Measurements from ENCODE around the gene TET1. TPM values are rescaled to one million over a fixed set of nuclear protein-coding genes. Genes with fewer than 3 reads are reported as not detected.
"Not testable (repeated sequence)": the region's sequence is repeated elsewhere in the genome, so short reads cannot be mapped to it uniquely, and the experiment has no call there.

The TET1 gene
- total RNA-seq, 1 experiment from 2014 or later: 3.0 TPM

GRCh38 chr10:68606918-68607317, 46.8 kb downstream of the TET1 start:
- no TSS peak for BruUV-seq (replicated peaks)
- Histone ChIP-seq H3K27ac (ENCODE audit: low read length) (no peak overlapping the region), H3K79me2 (ENCODE audit: low read length) (peaks cover 3% of the 10 kb centered on the region; the same call in 1 of the 2 replicates), H3K4me3 (ENCODE audit: low read length) (no peak overlapping the region), H3K9me2 (replicated peaks; ENCODE audit: low read length) (no peaks in the 10 kb centered on the region), H3K4me1 (ENCODE audit: insufficient read depth, low read length) (peaks cover 12% of the 10 kb centered on the region), H3F3A (ENCODE audit: low read length, unreplicated experiment) (no peaks in the 10 kb centered on the region), H3K36me3 (ENCODE audit: low read depth, low read length) (no peaks in the 10 kb centered on the region), H3K4me2 (ENCODE audit: low read length) (no peak overlapping the region), H4K20me1 (ENCODE audit: low read length) (no peaks in the 10 kb centered on the region), H3K9me3 (ENCODE audit: low read length) (no peaks in the 10 kb centered on the region), H2AFZ (ENCODE audit: low read length) (no peak overlapping the region), H3K9ac (ENCODE audit: low read length) (no peak overlapping the region), H3K27me3 (ENCODE audit: low read length) (no peaks in the 10 kb centered on the region)
- POLR2A ChIA-PET (ENCODE audit: unreplicated experiment): no interaction called here
- DNase-seq: no peak
- no peak for ATAC-seq
- TF ChIP-seq EZH2 (IDR thresholded peaks at IDR 0.05; ENCODE audit: low read length, unreplicated experiment) (no peak), CTCF (conservative IDR thresholded peaks at IDR 0.05; ENCODE audit: low read depth, low read length) (no peak), EZH2phosphoT487 (IDR thresholded peaks at IDR 0.05; ENCODE audit: borderline replicate concordance, low read length) (no peak)
- intact Hi-C loops (cut with micrococcal nuclease): no loop called here
- CTCF ChIA-PET: no interaction called here

GRCh38 chr10:68610023-68610422, 49.9 kb downstream of the TET1 start:
- H3K9me3 ChIP-seq (ENCODE audit: low read length); DNase-seq; BruUV-seq (replicated peaks); CTCF ChIA-PET; H3K4me1 ChIP-seq (ENCODE audit: insufficient read depth, low read length); H3K4me2 ChIP-seq (ENCODE audit: low read length); intact Hi-C loops (cut with micrococcal nuclease); H3F3A ChIP-seq (ENCODE audit: low read length, unreplicated experiment); H3K79me2 ChIP-seq (ENCODE audit: low read length); ATAC-seq; H3K9ac ChIP-seq (ENCODE audit: low read length); H2AFZ ChIP-seq (ENCODE audit: low read length); POLR2A ChIA-PET (ENCODE audit: unreplicated experiment); H3K27ac ChIP-seq (ENCODE audit: low read length); H3K36me3 ChIP-seq (ENCODE audit: low read depth, low read length); H3K27me3 ChIP-seq (ENCODE audit: low read length); H3K4me3 ChIP-seq (ENCODE audit: low read length); H3K9me2 ChIP-seq (replicated peaks; ENCODE audit: low read length); H4K20me1 ChIP-seq (ENCODE audit: low read length): not testable (repeated sequence)

- ChIA-PET POLR2A (ENCODE audit: unreplicated experiment) (no interaction called here), CTCF (no interaction called here)
- Histone ChIP-seq H3K4me1 (ENCODE audit: insufficient read depth, low read length) (no peaks in the 10 kb centered on the region), H3K79me2 (ENCODE audit: low read length) (no peaks in the 10 kb centered on the region), H3K4me2 (ENCODE audit: low read length) (no peak overlapping the region), H3K9ac (ENCODE audit: low read length) (no peak overlapping the region), H4K20me1 (ENCODE audit: low read length) (no peaks in the 10 kb centered on the region), H3K4me3 (ENCODE audit: low read length) (no peak overlapping the region), H3K9me3 (ENCODE audit: low read length) (no peaks in the 10 kb centered on the region), H3F3A (ENCODE audit: low read length, unreplicated experiment) (no peaks in the 10 kb centered on the region), H3K9me2 (replicated peaks; ENCODE audit: low read length) (no peaks in the 10 kb centered on the region), H2AFZ (ENCODE audit: low read length) (no peak overlapping the region), H3K27ac (ENCODE audit: low read length) (no peak overlapping the region), H3K27me3 (ENCODE audit: low read length) (no peaks in the 10 kb centered on the region), H3K36me3 (ENCODE audit: low read depth, low read length) (no peaks in the 10 kb centered on the region)
- no TSS peak for BruUV-seq (replicated peaks)
- intact Hi-C loops (cut with micrococcal nuclease): no loop called here
- no peak for DNase-seq
- TF ChIP-seq EZH2phosphoT487 (IDR thresholded peaks at IDR 0.05; ENCODE audit: borderline replicate concordance, low read length): no peak
- TF ChIP-seq EZH2 (IDR thresholded peaks at IDR 0.05; ENCODE audit: low read length, unreplicated experiment): no peak
- TF ChIP-seq CTCF (conservative IDR thresholded peaks at IDR 0.05; ENCODE audit: low read depth, low read length): no peak
- no peak for ATAC-seq
These were observed 51.1 kb downstream of the TET1 start for GRCh38 chr10:68611227-68611626.

- BruUV-seq (replicated peaks); H3K4me2 ChIP-seq (ENCODE audit: low read length); H3K9me3 ChIP-seq (ENCODE audit: low read length); H4K20me1 ChIP-seq (ENCODE audit: low read length); H3K9ac ChIP-seq (ENCODE audit: low read length); ATAC-seq; H3K4me1 ChIP-seq (ENCODE audit: insufficient read depth, low read length); H3F3A ChIP-seq (ENCODE audit: low read length, unreplicated experiment); H3K27me3 ChIP-seq (ENCODE audit: low read length); H3K9me2 ChIP-seq (replicated peaks; ENCODE audit: low read length); DNase-seq; POLR2A ChIA-PET (ENCODE audit: unreplicated experiment); CTCF ChIA-PET; H3K27ac ChIP-seq (ENCODE audit: low read length); intact Hi-C loops (cut with micrococcal nuclease); H3K4me3 ChIP-seq (ENCODE audit: low read length); H2AFZ ChIP-seq (ENCODE audit: low read length); H3K36me3 ChIP-seq (ENCODE audit: low read depth, low read length); H3K79me2 ChIP-seq (ENCODE audit: low read length): not testable (repeated sequence)
These were observed 53.8 kb downstream of the TET1 start for GRCh38 chr10:68613974-68614373.

- H4K20me1 ChIP-seq (ENCODE audit: low read length); DNase-seq; BruUV-seq (replicated peaks); H3K9ac ChIP-seq (ENCODE audit: low read length); CTCF ChIA-PET; H3K27ac ChIP-seq (ENCODE audit: low read length); H3K4me3 ChIP-seq (ENCODE audit: low read length); H3K9me2 ChIP-seq (replicated peaks; ENCODE audit: low read length); ATAC-seq; H3F3A ChIP-seq (ENCODE audit: low read length, unreplicated experiment); intact Hi-C loops (cut with micrococcal nuclease); H3K4me1 ChIP-seq (ENCODE audit: insufficient read depth, low read length); H3K79me2 ChIP-seq (ENCODE audit: low read length); POLR2A ChIA-PET (ENCODE audit: unreplicated experiment); H3K36me3 ChIP-seq (ENCODE audit: low read depth, low read length); H3K27me3 ChIP-seq (ENCODE audit: low read length); H3K4me2 ChIP-seq (ENCODE audit: low read length); H3K9me3 ChIP-seq (ENCODE audit: low read length); H2AFZ ChIP-seq (ENCODE audit: low read length): not testable (repeated sequence)
These were observed 57.6 kb downstream of the TET1 start for GRCh38 chr10:68617691-68618090.
